Parathyroid adenoma (tissue), 2 donors: ENCODE measurements around the gene STARD3NL.

ENCODE experiments used
- H2AFZ ChIP-seq: fragments of 300-600 bp; sonication (generic); one replicate; pipeline ENCODE4 v1.7.0; 2017; ENCODE audit warnings: antibody characterized with exemption, mild to moderate bottlenecking
- H3K27ac ChIP-seq: fragments of 300-600 bp; sonication (generic); one replicate; pipeline ENCODE4 v1.7.0; 2017
- H3K27me3 ChIP-seq: fragments of 300-600 bp; sonication (generic); one replicate; pipeline ENCODE4 v1.7.0; 2017; ENCODE audit warnings: low read length; ENCODE audit not compliant: control insufficient read depth, insufficient read depth
- H3K36me3 ChIP-seq: fragments of 300-600 bp; sonication (generic); one replicate; pipeline ENCODE4 v1.7.0; 2017; ENCODE audit warnings: low read length; ENCODE audit not compliant: control insufficient read depth, insufficient read depth
- H3K4me1 ChIP-seq: fragments of 300-600 bp; sonication (generic); one replicate; pipeline ENCODE4 v1.7.0; 2017; ENCODE audit warnings: control low read depth
- H3K4me2 ChIP-seq: fragments of 300-600 bp; sonication (generic); one replicate; pipeline ENCODE4 v1.7.0; 2017; ENCODE audit warnings: low read length
- H3K4me3 ChIP-seq: fragments of 300-600 bp; sonication (generic); one replicate; pipeline ENCODE4 v1.7.0; 2017; ENCODE audit warnings: low read depth, low read length
- H3K79me2 ChIP-seq: fragments of 300-600 bp; sonication (generic); one replicate; pipeline ENCODE4 v1.7.0; 2017; ENCODE audit warnings: control low read depth
- H3K9ac ChIP-seq: fragments of 300-600 bp; sonication (generic); one replicate; pipeline ENCODE4 v1.7.0; 2017; ENCODE audit warnings: mild to moderate bottlenecking
- H3K9me3 ChIP-seq: fragments of 300-600 bp; sonication (generic); one replicate; pipeline ENCODE4 v1.7.0; 2017; ENCODE audit warnings: low read length; ENCODE audit not compliant: control insufficient read depth
- TF ChIP-seq, protein P1 (sequence below): fragments of 300-600 bp; sonication (generic); IDR thresholded peaks from one replicate; pipeline ENCODE4 v1.7.0; 2017; ENCODE audit warnings: antibody characterized with exemption, mild to moderate bottlenecking
- donor health status: primary hyperparathyroidism.

The STARD3NL gene

DNA sequence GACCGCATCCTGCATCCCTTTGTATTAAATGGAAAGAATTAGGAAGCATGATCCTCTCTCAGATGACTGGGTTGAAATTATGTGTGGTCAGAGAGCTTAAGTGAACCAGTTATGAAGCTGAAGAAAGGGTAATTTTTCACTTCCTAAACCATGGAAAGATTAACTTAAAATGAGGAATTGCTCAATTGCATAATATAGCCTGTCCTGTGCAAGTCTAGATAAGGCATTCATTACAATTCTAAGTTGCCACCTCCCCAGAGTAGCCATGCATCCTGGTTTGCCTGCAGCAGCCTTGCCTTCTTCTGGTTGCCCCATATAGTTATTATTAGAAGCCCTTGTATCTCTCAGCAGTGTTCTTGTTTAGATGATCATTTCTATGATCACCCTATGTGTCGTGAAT lies 45.3 kb downstream of the STARD3NL start:
- no peak overlapping the region for H2AFZ ChIP-seq
- no peaks in the 10 kb centered on the region for H3K4me1 ChIP-seq
- H3K4me3 ChIP-seq, result no peak overlapping the region
- H3K4me2 ChIP-seq, result no peak overlapping the region
- no peaks in the 10 kb centered on the region for H3K79me2 ChIP-seq
- no peaks in the 10 kb centered on the region for H3K27me3 ChIP-seq
- no peaks in the 10 kb centered on the region for H3K36me3 ChIP-seq
- TF ChIP-seq, protein P1, sequence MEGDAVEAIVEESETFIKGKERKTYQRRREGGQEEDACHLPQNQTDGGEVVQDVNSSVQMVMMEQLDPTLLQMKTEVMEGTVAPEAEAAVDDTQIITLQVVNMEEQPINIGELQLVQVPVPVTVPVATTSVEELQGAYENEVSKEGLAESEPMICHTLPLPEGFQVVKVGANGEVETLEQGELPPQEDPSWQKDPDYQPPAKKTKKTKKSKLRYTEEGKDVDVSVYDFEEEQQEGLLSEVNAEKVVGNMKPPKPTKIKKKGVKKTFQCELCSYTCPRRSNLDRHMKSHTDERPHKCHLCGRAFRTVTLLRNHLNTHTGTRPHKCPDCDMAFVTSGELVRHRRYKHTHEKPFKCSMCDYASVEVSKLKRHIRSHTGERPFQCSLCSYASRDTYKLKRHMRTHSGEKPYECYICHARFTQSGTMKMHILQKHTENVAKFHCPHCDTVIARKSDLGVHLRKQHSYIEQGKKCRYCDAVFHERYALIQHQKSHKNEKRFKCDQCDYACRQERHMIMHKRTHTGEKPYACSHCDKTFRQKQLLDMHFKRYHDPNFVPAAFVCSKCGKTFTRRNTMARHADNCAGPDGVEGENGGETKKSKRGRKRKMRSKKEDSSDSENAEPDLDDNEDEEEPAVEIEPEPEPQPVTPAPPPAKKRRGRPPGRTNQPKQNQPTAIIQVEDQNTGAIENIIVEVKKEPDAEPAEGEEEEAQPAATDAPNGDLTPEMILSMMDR, result no peak
- H3K27ac ChIP-seq, result no peak overlapping the region
- H3K9ac ChIP-seq, result no peak overlapping the region
- H3K9me3 ChIP-seq, result no peaks in the 10 kb centered on the region

DNA sequence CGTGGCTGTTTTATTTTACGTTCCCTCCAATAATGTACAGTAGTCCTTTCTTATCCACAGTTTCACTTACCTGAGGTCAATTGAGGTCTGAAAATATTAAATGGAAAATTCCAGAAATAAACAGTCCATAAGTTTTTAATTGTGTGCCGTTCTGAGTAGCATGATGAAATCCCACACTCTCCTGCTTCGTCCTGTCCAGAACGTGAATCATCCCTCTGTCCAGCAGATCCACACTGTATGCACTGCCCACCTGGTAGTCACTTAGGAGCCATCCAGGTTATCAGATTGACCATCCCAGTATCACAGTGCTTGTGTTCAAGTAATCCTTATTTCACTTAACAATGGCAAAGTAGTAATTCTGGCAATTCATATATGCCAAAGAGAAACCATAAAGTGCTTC lies 46.3 kb downstream of the STARD3NL start:
- H3K27ac ChIP-seq, result no peak overlapping the region
- H3K27me3 ChIP-seq, result no peaks in the 10 kb centered on the region
- no peaks in the 10 kb centered on the region for H3K9me3 ChIP-seq
- no peak overlapping the region for H3K4me2 ChIP-seq
- H3K4me3 ChIP-seq, result no peak overlapping the region
- no peaks in the 10 kb centered on the region for H3K36me3 ChIP-seq
- H3K79me2 ChIP-seq, result no peaks in the 10 kb centered on the region
- no peak overlapping the region for H2AFZ ChIP-seq
- H3K4me1 ChIP-seq, result no peaks in the 10 kb centered on the region
- TF ChIP-seq, protein P1, result no peak
- no peak overlapping the region for H3K9ac ChIP-seq

DNA sequence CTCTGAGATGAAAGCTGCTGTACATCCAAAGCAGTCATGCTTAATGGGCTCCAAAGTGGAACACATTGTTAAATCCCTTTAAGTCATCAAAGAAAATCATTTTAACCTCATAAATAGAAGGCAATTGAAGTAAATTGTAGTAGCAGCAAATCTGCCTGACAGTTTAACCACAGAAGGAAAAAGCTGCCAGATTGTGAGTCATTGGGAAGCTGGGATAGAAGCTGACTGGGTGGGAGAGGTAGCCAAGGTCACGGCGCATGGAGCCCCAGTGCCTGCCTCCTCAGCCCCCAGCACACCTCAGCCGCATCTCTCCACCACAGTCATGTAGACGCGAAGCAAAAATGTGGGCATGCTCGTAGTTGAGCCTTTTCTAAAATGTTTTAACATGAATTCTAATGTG lies 51.3 kb downstream of the STARD3NL start:
- no peak overlapping the region for H3K27ac ChIP-seq
- no peaks in the 10 kb centered on the region for H3K27me3 ChIP-seq
- H3K79me2 ChIP-seq, result no peaks in the 10 kb centered on the region
- H3K4me3 ChIP-seq, result no peak overlapping the region
- no peaks in the 10 kb centered on the region for H3K36me3 ChIP-seq
- H3K9me3 ChIP-seq, result no peaks in the 10 kb centered on the region
- no peaks in the 10 kb centered on the region for H3K4me1 ChIP-seq
- no peak overlapping the region for H2AFZ ChIP-seq
- no peak overlapping the region for H3K4me2 ChIP-seq
- no peak overlapping the region for H3K9ac ChIP-seq
- TF ChIP-seq, protein P1, result no peak

DNA sequence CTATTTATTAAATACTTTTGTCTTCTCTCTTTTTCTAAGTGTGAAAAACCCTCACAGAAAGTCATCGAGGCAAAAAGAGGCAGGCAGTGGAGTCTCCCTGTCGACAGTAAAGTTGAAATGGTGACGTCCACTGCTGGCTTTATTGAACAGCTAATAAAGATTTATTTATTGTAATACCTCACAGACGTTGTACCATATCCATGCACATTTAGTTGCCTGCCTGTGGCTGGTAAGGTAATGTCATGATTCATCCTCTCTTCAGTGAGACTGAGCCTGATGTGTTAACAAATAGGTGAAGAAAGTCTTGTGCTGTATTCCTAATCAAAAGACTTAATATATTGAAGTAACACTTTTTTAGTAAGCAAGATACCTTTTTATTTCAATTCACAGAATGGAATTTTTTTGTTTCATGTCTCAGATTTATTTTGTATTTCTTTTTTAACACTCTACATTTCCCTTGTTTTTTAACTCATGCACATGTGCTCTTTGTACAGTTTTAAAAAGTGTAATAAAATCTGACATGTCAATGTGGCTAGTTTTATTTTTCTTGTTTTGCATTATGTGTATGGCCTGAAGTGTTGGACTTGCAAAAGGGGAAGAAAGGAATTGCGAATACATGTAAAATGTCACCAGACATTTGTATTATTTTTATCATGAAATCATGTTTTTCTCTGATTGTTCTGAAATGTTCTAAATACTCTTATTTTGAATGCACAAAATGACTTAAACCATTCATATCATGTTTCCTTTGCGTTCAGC lies 52.0 kb downstream of the STARD3NL start:
- no peak overlapping the region for H3K4me3 ChIP-seq
- no peaks in the 10 kb centered on the region for H3K4me1 ChIP-seq
- H3K27ac ChIP-seq, result no peak overlapping the region
- no peak overlapping the region for H3K9ac ChIP-seq
- no peaks in the 10 kb centered on the region for H3K9me3 ChIP-seq
- H2AFZ ChIP-seq, result no peak overlapping the region
- no peak overlapping the region for H3K4me2 ChIP-seq
- no peaks in the 10 kb centered on the region for H3K27me3 ChIP-seq
- TF ChIP-seq, protein P1, result no peak
- H3K79me2 ChIP-seq, result no peaks in the 10 kb centered on the region
- H3K36me3 ChIP-seq, result no peaks in the 10 kb centered on the region
